ENCODE measurements around the gene RGS11.

GRCh38 chr16:245105-245504 lies 30.6 kb downstream of the RGS11 start:
- no peak for TF ChIP-seq CTCF (IDR thresholded peaks at IDR 0.05)
- no peak for TF ChIP-seq POLR2AphosphoS5 (IDR thresholded peaks at IDR 0.05)
- TF ChIP-seq POLR2A (IDR thresholded peaks at IDR 0.05): no peak

Measured in breast epithelium (tissue), 3 donors.